HepG2 (cell line): ENCODE measurements around the gene CDC42EP1. TPM values are rescaled to one million over a fixed set of nuclear protein-coding genes. Genes with fewer than 3 reads are reported as not detected.

Experiments
- BHLHE40 ChIP-seq: IDR thresholded peaks from 2 replicates; pipeline ENCODE4 v1.6.1; 2011; ENCODE audit warnings: low read length, improper control_type of control experiment
- BRCA1 ChIP-seq: sonication (generic); formaldehyde crosslinking; IDR thresholded peaks from 2 replicates; pipeline ENCODE4 v1.4.0; 2020; ENCODE audit warnings: missing genetic modification reagents
- CREB1 ChIP-seq, 2 experiments: fragments of 450-650 bp in 1 of 2; IDR thresholded peaks; 2 replicates each; pipeline ENCODE4 v1.6.1; 2016 to 2017; ENCODE audit warnings: control low read depth in 1 of 2, mild to moderate bottlenecking in 1 of 2, missing compliant biosample characterization in 1 of 2, missing genetic modification characterization in 1 of 2
- NAIF1 ChIP-seq: sonication (generic); formaldehyde crosslinking; IDR thresholded peaks from 2 replicates; pipeline ENCODE4 v1.5.0; 2020; ENCODE audit warnings: mild to moderate bottlenecking, missing genetic modification reagents, borderline replicate concordance
- SIN3A ChIP-seq: IDR thresholded peaks from 2 replicates; pipeline ENCODE4 v1.6.1; 2011; ENCODE audit warnings: low read depth, mild to moderate bottlenecking, control low read depth, low read length, borderline replicate concordance
- SIX1 ChIP-seq: sonication (generic); formaldehyde crosslinking; IDR thresholded peaks from 2 replicates; pipeline ENCODE4 v1.4.0; 2020; ENCODE audit warnings: missing genetic modification reagents, borderline replicate concordance
- SMYD3 ChIP-seq: sonication (generic); formaldehyde crosslinking; IDR thresholded peaks from 2 replicates; pipeline ENCODE4 v1.8.1; 2023; ENCODE audit warnings: mild to moderate bottlenecking, missing genetic modification reagents
- TMF1 ChIP-seq: sonication (generic); formaldehyde crosslinking; IDR thresholded peaks from 2 replicates; pipeline ENCODE4 v1.8.1; 2022; ENCODE audit warnings: low read depth, missing genetic modification reagents
- ZFYVE20 ChIP-seq: sonication (generic); formaldehyde crosslinking; IDR thresholded peaks from 2 replicates; pipeline ENCODE4 v1.8.0; 2023; ENCODE audit warnings: low read depth, mild to moderate bottlenecking, moderate library complexity, missing genetic modification reagents, borderline replicate concordance
- ZNF20 ChIP-seq: sonication (generic); formaldehyde crosslinking; IDR thresholded peaks from 2 replicates; pipeline ENCODE4 v1.4.0; 2020; ENCODE audit warnings: mild to moderate bottlenecking, moderate library complexity, missing genetic modification reagents
- ZNF3 ChIP-seq: IDR thresholded peaks from 2 replicates; pipeline ENCODE4 v1.7.0; 2017; ENCODE audit warnings: inconsistent platforms
- polyA plus RNA-seq, 8 experiments: library from polyadenylated mRNA; depleted of rRNA in 3 of 8; stranded (reverse) in 7 of 8; unstranded in 1 of 8; fragments of >200 nt; fragmentation: Illumina TruSeq in 4 of 8; extraction: Trizol in 4 of 8; gene quantifications; 2 replicates each; pipeline versions ENCODE4 v1.2.1 to v1.2.3, GENCODE V29; 2011 to 2016; ENCODE audit warnings: low read depth in 4 of 8, missing spikeins in 1 of 8, mixed read lengths in 1 of 8; ENCODE audit not compliant: insufficient read depth in 1 of 8
- total RNA-seq, 5 experiments: library from RNA; depleted of rRNA; stranded (reverse); fragments of >200 nt; fragmentation: Illumina TruSeq; extraction: Trizol; gene quantifications; 2 replicates each; pipeline ENCODE4 v1.2.3, GENCODE V29; 2016; ENCODE audit warnings: low read depth in 1 of 5
- TF ChIP-seq, protein P1 (sequence below): sonication (generic); formaldehyde crosslinking; IDR thresholded peaks from 2 replicates; pipeline ENCODE4 v1.8.0; 2022; ENCODE audit warnings: low read depth, missing genetic modification reagents
- TF ChIP-seq, protein P2 (sequence below): sonication (generic); formaldehyde crosslinking; IDR thresholded peaks from 2 replicates; pipeline ENCODE4 v1.5.1; 2020; ENCODE audit warnings: mild to moderate bottlenecking, missing genetic modification reagents, moderate library complexity
- TF ChIP-seq, protein P3 (sequence below): sonication (generic); formaldehyde crosslinking; IDR thresholded peaks from 2 replicates; pipeline ENCODE4 v1.4.0; 2020; ENCODE audit warnings: mild to moderate bottlenecking, missing genetic modification reagents
- TF ChIP-seq, protein P4 (sequence below): IDR thresholded peaks from 2 replicates; pipeline ENCODE4 v1.6.1; 2016; ENCODE audit warnings: mild to moderate bottlenecking

CDC42EP1 gene
- total and polyA plus RNA-seq, 2 of the 13 experiments (the other 11 are each of a cell fraction or from before 2014, with no cell fraction given), result 17.1 to 29.5 TPM

DNA sequence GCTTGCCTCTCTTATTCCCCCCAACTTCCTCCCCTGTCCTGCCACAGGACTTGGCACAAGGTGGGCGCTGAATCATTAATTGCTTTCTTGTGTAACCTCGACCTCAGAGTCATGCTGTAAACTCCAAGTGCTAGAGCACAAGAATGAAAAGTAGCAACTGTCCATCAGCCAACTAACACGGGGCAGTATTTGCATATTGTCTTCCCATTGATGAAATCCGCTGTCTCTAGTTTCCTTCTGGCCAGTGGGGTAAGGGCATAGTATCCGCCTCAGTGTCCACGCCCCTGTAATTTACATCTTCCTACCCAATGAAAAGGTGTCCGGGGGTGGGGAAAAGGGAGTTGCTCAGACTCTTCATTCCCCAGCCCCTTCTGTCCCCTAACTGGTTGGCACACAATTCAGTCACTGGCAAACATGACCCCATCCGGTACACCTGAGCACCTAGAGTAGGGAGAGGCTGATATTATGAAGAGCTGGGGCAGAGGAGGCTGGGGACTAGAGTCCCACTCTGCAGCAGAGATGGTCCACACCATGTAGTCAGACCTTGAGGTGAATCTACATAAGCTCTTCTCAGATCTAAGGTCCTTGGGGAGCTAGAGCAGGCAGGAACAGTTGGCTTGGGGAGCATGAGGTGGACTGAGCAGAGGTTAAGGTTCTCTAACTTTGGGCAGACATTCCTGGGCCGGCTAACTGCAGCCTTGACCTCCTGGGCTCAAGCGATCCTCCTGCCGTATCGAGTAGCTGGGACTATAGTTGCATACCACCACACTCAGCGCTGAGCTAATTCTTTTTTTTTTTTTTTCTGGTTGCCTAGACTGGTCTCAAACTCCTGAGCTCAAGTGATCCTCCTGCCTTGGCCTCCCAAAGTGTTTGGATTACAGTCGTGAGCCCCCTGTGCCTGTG lies 41.5 kb downstream of the CDC42EP1 start (continued):
- TF ChIP-seq, protein P1, sequence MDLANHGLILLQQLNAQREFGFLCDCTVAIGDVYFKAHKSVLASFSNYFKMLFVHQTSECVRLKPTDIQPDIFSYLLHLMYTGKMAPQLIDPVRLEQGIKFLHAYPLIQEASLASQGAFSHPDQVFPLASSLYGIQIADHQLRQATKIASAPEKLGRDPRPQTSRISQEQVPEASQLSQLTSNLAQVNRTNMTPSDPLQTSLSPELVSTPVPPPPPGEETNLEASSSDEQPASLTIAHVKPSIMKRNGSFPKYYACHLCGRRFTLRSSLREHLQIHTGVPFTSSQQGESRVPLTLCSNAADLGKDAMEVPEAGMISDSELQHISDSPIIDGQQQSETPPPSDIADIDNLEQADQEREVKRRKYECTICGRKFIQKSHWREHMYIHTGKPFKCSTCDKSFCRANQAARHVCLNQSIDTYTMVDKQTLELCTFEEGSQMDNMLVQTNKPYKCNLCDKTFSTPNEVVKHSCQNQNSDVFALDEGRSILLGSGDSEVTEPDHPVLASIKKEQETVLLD (CRISPR knock-in tag), result no peak
- TF ChIP-seq SIX1 (CRISPR knock-in tag) (no peak), BRCA1 (CRISPR knock-in tag) (no peak), ZNF20 (CRISPR knock-in tag) (no peak), TMF1 (CRISPR knock-in tag) (no peak), NAIF1 (CRISPR knock-in tag) (no peak), SMYD3 (CRISPR knock-in tag) (no peak), SIN3A (peak; percentile 38; the same call in 1 of the 2 replicates), ZNF3 (CRISPR knock-in tag) (no peak), ZFYVE20 (CRISPR knock-in tag) (no peak), BHLHE40 (no peak), CREB1 (IDR thresholded peaks at IDR 0.05) (peak; percentile 64; the same call in 1 of the 2 replicates), CREB1 (CRISPR knock-in tag; IDR thresholded peaks at IDR 0.05) (peak; percentile 67)
- TF ChIP-seq, protein P2, sequence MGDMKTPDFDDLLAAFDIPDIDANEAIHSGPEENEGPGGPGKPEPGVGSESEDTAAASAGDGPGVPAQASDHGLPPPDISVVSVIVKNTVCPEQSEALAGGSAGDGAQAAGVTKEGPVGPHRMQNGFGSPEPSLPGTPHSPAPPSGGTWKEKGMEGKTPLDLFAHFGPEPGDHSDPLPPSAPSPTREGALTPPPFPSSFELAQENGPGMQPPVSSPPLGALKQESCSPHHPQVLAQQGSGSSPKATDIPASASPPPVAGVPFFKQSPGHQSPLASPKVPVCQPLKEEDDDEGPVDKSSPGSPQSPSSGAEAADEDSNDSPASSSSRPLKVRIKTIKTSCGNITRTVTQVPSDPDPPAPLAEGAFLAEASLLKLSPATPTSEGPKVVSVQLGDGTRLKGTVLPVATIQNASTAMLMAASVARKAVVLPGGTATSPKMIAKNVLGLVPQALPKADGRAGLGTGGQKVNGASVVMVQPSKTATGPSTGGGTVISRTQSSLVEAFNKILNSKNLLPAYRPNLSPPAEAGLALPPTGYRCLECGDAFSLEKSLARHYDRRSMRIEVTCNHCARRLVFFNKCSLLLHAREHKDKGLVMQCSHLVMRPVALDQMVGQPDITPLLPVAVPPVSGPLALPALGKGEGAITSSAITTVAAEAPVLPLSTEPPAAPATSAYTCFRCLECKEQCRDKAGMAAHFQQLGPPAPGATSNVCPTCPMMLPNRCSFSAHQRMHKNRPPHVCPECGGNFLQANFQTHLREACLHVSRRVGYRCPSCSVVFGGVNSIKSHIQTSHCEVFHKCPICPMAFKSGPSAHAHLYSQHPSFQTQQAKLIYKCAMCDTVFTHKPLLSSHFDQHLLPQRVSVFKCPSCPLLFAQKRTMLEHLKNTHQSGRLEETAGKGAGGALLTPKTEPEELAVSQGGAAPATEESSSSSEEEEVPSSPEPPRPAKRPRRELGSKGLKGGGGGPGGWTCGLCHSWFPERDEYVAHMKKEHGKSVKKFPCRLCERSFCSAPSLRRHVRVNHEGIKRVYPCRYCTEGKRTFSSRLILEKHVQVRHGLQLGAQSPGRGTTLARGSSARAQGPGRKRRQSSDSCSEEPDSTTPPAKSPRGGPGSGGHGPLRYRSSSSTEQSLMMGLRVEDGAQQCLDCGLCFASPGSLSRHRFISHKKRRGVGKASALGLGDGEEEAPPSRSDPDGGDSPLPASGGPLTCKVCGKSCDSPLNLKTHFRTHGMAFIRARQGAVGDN (CRISPR knock-in tag), result peak; percentile 20; the same call in 1 of the 2 replicates
- TF ChIP-seq, protein P3, sequence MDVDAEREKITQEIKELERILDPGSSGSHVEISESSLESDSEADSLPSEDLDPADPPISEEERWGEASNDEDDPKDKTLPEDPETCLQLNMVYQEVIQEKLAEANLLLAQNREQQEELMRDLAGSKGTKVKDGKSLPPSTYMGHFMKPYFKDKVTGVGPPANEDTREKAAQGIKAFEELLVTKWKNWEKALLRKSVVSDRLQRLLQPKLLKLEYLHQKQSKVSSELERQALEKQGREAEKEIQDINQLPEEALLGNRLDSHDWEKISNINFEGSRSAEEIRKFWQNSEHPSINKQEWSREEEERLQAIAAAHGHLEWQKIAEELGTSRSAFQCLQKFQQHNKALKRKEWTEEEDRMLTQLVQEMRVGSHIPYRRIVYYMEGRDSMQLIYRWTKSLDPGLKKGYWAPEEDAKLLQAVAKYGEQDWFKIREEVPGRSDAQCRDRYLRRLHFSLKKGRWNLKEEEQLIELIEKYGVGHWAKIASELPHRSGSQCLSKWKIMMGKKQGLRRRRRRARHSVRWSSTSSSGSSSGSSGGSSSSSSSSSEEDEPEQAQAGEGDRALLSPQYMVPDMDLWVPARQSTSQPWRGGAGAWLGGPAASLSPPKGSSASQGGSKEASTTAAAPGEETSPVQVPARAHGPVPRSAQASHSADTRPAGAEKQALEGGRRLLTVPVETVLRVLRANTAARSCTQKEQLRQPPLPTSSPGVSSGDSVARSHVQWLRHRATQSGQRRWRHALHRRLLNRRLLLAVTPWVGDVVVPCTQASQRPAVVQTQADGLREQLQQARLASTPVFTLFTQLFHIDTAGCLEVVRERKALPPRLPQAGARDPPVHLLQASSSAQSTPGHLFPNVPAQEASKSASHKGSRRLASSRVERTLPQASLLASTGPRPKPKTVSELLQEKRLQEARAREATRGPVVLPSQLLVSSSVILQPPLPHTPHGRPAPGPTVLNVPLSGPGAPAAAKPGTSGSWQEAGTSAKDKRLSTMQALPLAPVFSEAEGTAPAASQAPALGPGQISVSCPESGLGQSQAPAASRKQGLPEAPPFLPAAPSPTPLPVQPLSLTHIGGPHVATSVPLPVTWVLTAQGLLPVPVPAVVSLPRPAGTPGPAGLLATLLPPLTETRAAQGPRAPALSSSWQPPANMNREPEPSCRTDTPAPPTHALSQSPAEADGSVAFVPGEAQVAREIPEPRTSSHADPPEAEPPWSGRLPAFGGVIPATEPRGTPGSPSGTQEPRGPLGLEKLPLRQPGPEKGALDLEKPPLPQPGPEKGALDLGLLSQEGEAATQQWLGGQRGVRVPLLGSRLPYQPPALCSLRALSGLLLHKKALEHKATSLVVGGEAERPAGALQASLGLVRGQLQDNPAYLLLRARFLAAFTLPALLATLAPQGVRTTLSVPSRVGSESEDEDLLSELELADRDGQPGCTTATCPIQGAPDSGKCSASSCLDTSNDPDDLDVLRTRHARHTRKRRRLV (CRISPR knock-in tag), result peak; percentile 96
- TF ChIP-seq, protein P4, sequence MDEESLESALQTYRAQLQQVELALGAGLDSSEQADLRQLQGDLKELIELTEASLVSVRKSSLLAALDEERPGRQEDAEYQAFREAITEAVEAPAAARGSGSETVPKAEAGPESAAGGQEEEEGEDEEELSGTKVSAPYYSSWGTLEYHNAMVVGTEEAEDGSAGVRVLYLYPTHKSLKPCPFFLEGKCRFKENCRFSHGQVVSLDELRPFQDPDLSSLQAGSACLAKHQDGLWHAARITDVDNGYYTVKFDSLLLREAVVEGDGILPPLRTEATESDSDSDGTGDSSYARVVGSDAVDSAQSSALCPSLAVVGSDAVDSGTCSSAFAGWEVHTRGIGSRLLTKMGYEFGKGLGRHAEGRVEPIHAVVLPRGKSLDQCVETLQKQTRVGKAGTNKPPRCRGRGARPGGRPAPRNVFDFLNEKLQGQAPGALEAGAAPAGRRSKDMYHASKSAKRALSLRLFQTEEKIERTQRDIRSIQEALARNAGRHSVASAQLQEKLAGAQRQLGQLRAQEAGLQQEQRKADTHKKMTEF (CRISPR knock-in tag), result peak; percentile 17; the same call in 1 of the 2 replicates
